Adrenal gland (tissue), 5 donors: ENCODE measurements around the gene CDC6.

Experiments
- CTCF ChIP-seq, 6 experiments: fragments of 450-650 bp in 4 of 6; fragments of 200-600 bp in 2 of 6; sonication (generic) in 1 of 6; IDR thresholded peaks; 1 replicate in 5 of 6; 2 replicates in 1 of 6; pipeline versions ENCODE4 v1.5.1 to v1.8.0; 2016 to 2021; ENCODE audit warnings: antibody characterized with exemption in 6 of 6, mild to moderate bottlenecking in 2 of 6, moderate library complexity in 1 of 6
- POLR2A ChIP-seq, 2 donors: fragments of 450-650 bp; IDR thresholded peaks; one replicate each; pipeline ENCODE4 v1.6.1; 2017; ENCODE audit warnings: antibody characterized with exemption in 2 of 2, mild to moderate bottlenecking in 2 of 2, moderate library complexity in 1 of 2
- donor health status: DM: no; HTN: no; CAD: no.

GRCh38 chr17:40327735-40328385 lies 40.2 kb downstream of the CDC6 start:
- TF ChIP-seq CTCF (IDR thresholded peaks at IDR 0.05) (no peak), POLR2A (IDR thresholded peaks at IDR 0.05) (no peak)
